SW 1271 (cell line): Measurements from ENCODE around the gene STK24.

Experiments used
- DNase-seq, 2 experiments: peaks; one replicate each; lab custom pipeline; 2025; lab: John Stamatoyannopoulos, UW

The STK24 gene

DNA sequence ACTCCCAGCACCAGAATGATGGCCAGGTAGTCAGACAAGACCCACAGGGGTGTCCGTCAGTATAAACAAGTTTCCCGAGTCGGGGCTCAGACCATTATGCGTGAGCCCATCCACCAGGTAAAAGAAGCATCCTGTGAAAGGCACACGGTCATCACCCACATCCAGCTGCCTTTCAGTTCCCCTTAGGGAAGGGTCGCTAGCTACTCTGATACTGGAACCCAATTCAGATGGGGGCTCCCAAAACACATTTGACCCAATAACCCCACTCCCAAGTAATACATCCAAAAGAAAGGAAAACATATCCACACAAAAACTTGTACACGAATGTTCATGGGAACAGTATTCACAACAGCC lies 66.8 kb downstream of the STK24 start:
- no peak for DNase-seq

- peak; percentile 74 to 92 for DNase-seq
Observed at GRCh38 chr13:98509271-98510155, 67.4 kb downstream of the STK24 start.

- DNase-seq = peak in 1 of 2 experiments; percentile 36
Observed at GRCh38 chr13:98508685-98509084, 68.2 kb downstream of the STK24 start.

GRCh38 chr13:98508280-98508679 lies 68.6 kb downstream of the STK24 start:
- no peak for DNase-seq

GRCh38 chr13:98507282-98507797 lies 69.6 kb downstream of the STK24 start:
- peak in 1 of 2 experiments; percentile 36 for DNase-seq

- no peak for DNase-seq
Observed at GRCh38 chr13:98506728-98507230, 70.1 kb downstream of the STK24 start.

DNA sequence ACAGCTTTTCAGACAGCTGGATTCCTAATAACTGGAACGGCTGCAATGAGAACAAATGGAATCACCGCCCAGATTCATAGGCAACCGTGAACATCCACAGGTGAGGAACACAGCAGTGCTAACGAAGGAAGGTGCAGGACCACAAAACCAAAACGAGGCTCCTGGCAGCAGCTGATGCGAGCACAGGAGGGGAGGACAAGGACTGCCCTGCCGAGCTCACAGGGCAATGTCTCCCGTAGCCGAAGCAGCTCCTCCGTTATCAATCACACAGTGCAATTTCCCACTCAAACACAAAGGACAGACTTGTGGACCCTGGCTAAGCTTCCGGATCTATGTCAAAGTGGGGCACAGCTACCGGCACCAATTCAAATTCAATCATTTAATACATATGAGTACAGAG lies 70.6 kb downstream of the STK24 start:
- no peak for DNase-seq

- DNase-seq = no peak
Observed at GRCh38 chr13:98505217-98505616, 71.7 kb downstream of the STK24 start.

DNA sequence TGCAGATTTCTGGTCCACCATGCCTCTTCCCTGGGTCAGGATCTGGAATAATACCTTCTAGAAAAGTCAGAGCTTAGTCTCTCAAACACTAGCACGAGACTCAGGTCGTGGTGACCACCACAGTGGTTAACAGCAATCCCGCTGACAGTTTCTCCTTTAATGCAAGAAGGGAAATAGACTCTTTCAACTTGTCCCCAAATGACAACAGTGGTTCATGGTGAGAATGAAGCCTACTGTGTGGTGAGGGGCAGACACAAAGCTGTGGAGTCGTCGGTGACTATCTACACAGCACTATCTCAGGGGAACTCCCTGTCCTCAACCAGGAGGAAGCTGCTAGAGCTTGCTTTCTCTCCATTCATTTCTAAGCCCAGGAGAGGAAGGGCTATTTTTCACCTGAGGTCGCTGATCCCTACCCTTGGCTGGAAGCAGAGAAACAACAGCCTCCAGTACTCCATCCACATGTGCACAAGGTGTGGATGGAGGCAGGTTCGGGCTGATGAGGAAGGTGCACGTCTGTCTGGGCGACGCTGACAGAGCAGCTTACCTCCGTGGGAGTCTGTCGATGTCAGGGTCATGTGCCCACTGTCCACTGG lies 72.4 kb downstream of the STK24 start:
- no peak for DNase-seq

- DNase-seq = no peak
Observed at GRCh38 chr13:98504029-98504351, 72.9 kb downstream of the STK24 start.

DNA sequence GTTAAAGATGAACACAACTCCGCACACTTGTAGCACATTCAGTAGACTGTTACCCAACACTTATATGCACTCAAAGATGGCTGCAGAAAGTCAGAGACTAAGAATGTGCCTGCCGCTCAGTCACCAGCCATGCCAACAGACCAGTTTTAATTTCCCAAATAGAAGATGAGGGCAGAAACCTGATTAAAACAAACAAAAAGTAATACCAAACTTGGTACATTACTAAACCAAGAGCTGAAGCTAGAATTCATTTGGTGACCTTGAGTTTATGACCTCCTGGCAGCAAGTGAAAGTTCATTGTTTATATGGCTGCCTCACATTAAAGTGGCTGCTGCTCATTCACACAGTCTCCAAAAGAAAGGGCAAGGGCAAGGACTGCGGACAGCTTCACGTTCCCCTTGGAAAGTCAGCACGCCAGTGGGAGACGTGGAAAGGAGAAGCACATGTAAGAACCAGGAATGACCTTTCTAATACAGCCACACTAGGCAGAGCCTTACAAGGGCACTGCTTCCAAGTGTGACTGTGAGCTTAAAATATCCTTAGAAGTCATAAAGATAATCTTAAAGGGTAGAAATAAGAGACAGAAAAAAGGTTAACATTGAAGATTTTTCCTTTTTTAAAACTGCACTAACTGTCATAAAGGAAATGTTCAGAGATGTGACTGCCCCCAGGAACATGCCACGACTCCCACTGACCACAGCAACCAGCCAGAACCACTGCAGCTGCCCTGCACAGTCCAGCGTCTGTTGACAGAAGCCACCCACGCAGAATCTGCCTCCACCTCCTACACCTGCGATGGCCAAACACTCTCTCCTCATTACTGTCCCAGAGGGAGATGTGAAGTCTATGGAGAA lies 73.5 kb downstream of the STK24 start:
- DNase-seq = no peak

DNA sequence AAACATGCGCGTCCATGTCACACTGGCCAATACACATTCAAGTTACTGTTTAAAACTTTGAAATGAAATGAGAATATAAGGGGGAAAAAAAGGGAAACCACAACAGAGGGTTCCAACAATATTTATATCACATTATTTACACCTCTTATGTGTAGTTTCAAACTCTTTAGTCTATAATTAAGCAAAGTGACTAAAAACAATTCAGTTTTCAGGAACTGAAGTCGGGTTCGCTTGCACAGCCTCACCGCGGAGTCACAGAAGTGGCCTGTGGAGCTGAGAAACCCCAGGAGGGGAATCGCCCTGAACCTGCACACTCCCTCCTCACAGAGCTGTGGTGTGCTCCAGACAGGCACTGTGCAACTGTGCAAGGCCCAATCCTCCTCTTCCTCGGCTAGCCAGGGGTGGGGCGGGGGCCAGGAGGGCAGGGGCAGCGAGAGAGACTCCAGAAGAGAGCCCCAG lies 75.9 kb downstream of the STK24 start:
- no peak for DNase-seq

DNA sequence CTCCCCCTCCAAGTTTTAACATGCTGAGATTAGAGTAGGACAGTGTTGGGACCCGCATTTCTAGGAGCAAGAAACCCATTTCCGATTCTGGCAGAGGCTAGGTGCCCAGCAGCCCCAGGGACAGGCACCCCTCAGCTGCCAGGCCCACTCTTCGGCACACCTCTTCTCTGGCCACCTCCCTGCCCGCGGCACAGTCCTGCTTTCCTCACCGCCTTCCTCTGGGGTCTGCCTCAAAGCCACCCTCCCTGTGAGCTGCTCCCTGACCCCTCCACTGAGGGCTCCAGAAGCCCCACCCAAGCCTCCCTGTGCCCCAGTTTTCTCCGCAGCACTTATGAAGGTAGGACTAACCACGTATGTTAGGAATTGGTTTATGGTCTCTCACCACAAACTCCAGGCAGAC lies 79.9 kb downstream of the STK24 start:
- no peak for DNase-seq

- DNase-seq = no peak
Observed at GRCh38 chr13:98496479-98496791, 80.5 kb downstream of the STK24 start.

GRCh38 chr13:98495627-98496478 lies 81.1 kb downstream of the STK24 start:
- DNase-seq = no peak

DNA sequence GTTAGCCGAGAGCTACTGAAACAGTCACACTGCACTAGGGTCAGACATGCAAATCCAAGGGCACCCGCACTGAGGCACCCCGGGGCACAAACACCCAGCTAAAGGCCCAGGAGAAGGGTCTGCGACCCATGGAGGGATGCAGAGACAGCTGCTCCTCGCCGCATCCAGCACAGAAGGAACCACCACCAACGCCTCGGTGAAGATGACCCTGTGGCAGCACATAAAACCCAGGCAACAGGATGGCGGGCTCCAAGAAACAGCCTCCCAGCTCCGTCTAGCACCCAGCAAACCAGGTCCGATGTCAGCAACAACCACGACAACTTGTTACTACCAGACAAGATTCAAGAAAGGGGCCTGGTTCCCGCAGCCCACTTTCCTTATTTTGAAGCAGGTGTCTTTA lies 82.1 kb downstream of the STK24 start:
- no peak for DNase-seq

- DNase-seq = no peak
Observed at GRCh38 chr13:98493042-98493712, 83.7 kb downstream of the STK24 start.

- no peak for DNase-seq
Observed at GRCh38 chr13:98492335-98493041, 84.4 kb downstream of the STK24 start.

GRCh38 chr13:98490866-98491265 lies 86.0 kb downstream of the STK24 start:
- DNase-seq = no peak

GRCh38 chr13:98490195-98490836 lies 86.6 kb downstream of the STK24 start:
- no peak for DNase-seq
